SKM-1 treated with dmso at 0.1 percent for 144 hours (cell line): Measurements from ENCODE around the gene ZNF91.
"Not testable (repeated sequence)": the region's sequence is repeated elsewhere in the genome, so short reads cannot be mapped to it uniquely, and the experiment has no call there.

ENCODE experiments used
- DNase-seq: peaks from one replicate; lab custom pipeline; 2025; ENCODE audit not compliant: unreplicated experiment; lab: John Stamatoyannopoulos, UW

Gene ZNF91

GRCh38 chr19:23321403-23321802 is 73.9 kb downstream of the ZNF91 start:
- DNase-seq: not testable (repeated sequence)

- not testable (repeated sequence) for DNase-seq
Measured at GRCh38 chr19:23319571-23319970, 75.7 kb downstream of the ZNF91 start.

GRCh38 chr19:23318941-23319340 is 76.3 kb downstream of the ZNF91 start:
- not testable (repeated sequence) for DNase-seq

- DNase-seq: no peak
Measured at GRCh38 chr19:23318143-23318542, 77.1 kb downstream of the ZNF91 start.

- DNase-seq: no peak
Measured at GRCh38 chr19:23315286-23315685, 80.0 kb downstream of the ZNF91 start.

- DNase-seq: peak; percentile 39
Measured at GRCh38 chr19:23314505-23315251, 80.6 kb downstream of the ZNF91 start.

- DNase-seq: no peak
Measured at GRCh38 chr19:23313196-23313595, 82.1 kb downstream of the ZNF91 start.

- no peak for DNase-seq
Measured at GRCh38 chr19:23312515-23312914, 82.8 kb downstream of the ZNF91 start.

- DNase-seq: no peak
Measured at GRCh38 chr19:23311551-23311950, 83.7 kb downstream of the ZNF91 start.

- DNase-seq: no peak
Measured at GRCh38 chr19:23310729-23311211, 84.5 kb downstream of the ZNF91 start.

GRCh38 chr19:23309926-23310325 is 85.3 kb downstream of the ZNF91 start:
- DNase-seq: no peak

- no peak for DNase-seq
Measured at GRCh38 chr19:23305555-23305954, 89.7 kb downstream of the ZNF91 start.

GRCh38 chr19:23304238-23304637 is 91.0 kb downstream of the ZNF91 start:
- no peak for DNase-seq

GRCh38 chr19:23294141-23294540 is 101.1 kb downstream of the ZNF91 start:
- DNase-seq: no peak

- not testable (repeated sequence) for DNase-seq
Measured at GRCh38 chr19:23289966-23290365, 105.3 kb downstream of the ZNF91 start.
